GM19023 (cell line): Measurements from ENCODE around the gene SGSM1.

Experiments
- ATAC-seq: cut with Tn5 transposase; IDR thresholded peaks from one replicate; pipeline ENCODE4 v1.9.1; 2021; ENCODE audit warnings: mild to moderate bottlenecking, moderate library complexity; ENCODE audit not compliant: unreplicated experiment

Gene SGSM1

DNA sequence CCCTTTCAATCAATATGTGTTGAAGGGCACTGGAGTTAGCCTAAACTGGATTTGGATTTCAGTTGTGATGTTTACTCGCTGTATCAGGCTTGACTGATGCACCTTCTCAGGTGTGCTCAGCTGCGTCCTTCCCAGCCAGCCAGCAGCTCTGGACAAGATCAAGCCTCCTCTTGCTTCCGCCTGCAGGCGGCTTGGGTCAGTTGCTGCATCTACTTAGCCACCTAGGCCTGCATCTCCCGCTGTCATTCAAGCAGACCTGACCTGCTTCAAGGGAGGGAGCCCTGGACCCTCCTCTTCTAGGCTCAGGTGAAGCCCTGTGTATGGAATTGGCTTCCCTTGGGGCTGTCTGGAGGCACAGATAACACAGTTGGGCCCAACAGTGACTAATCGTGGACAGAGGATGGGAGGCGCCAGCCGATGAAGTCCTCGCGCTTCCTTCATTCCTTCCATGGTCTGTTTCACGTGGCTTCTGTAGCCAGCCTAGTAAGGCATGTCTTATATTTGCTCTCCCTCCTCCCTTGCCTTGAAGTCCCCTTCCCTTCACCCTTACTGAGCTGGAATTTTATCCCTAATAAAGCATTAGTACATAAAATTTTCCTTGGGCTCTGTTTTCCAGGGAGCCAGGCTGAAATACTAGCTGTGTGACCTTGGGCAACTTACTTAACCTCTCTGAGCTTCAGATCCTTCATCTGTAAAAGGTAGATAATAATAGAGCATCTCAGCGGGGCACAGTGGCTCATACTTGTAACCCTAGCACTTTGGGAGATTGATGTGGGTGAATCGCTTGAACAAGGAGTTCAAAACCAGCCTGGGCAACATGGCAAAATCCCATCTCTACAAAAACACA is 142.6 kb downstream of the SGSM1 start:
- ATAC-seq = no peak

DNA sequence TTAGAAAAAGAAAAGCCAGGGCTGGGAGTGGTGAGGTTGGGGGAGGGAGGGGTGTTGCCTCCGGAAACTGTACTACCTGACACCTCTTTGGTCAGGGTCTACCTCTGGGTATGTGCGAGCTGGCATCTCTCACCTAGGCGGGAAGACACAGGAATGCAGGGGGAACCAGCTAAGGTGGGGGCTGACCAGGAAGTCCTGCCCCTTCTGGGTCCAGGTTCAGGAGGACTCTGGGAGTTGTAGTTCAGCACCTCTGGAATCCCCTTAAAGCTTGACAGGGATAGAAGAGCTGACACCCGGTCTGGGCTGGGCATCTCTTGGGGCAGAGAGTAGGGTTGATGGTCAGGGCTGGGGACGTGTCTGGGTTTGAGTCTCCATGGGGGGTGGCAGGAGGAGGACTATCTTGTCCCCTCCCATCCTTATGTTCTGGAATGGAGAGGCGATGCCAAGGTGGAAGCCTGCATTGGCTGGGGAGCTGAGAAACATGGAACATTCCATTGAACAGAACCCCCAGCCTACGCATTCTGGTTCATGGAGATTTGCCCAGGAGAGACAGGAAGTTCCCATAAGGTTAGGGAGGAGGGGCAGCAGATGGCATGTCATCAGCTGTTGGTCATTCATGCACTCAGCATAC is 144.4 kb downstream of the SGSM1 start:
- no peak for ATAC-seq

- ATAC-seq = peak; percentile 79
These were observed 146.2 kb downstream of the SGSM1 start, which contains the start of gene KIAA1671 for GRCh38 chr22:24951942-24952836. TSS of gene KIAA1671 (plus strand) at chr22:24952716. CDS start at chr22:25028000, 75,284 bp downstream.

DNA sequence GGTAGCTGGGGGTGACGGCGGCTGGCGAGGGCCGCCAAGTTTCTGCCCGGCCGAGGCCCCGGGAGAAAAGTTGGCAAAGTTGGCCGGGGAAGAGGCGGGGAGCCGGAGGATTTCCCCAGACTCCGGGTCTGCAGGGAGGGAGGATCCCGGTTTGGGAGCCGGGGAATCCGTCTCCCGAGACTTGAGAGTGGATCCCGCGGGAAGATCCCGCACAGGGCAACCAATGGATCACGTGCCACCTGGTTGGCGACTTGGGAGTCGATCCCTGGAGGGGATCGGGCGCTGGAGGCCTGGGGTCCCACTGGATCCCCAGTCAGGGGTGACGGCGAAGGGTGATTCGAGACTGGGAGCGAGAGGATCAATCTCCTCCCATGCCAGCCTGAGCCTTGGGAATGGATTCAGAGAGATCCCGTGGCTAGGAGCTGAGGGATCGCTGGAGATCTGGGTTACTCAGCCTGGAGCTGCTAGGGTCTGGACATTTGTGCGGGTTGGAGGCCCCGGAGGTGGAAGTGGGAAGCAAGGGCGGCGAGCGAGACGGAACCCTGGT is 146.9 kb downstream of the SGSM1 start:
- ATAC-seq = no peak

DNA sequence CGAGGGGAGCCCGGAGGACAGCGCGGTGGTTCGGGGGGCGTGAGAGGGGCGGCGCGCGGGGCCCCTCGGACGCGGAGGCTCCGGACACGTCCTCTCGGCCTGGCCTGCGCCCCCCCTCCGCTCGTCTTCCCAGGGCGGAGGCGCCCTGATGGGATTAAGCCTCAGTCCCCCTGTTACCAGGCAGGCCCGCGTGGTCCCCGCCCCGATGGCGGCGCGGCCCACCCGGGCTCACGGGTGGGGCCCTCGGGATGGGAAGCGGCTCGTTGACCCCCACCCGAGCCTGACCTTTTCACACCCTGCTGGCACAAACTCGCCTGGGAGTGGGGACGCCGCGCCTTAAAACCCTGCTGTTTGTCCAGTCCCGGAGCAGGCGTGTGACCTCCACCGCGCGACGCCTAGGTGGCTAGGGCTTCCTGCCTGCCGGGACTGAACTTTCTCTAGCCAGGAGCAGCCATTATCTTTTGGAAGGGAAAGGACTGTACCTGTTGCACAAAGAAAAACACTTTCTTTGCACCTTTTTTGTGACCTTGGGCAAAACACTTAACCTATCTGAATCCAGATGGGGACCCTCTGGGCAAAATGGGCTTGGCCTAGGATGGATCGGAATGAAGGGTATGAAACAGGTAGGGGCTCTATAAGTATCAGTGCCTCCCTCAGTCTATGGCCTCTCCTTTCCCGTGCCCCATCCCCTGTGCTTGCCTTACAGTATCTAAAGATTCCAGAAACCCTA is 147.5 kb downstream of the SGSM1 start:
- no peak for ATAC-seq

GRCh38 chr22:24954114-24954463 is 148.1 kb downstream of the SGSM1 start:
- ATAC-seq = no peak

- ATAC-seq = no peak
These were observed 148.8 kb downstream of the SGSM1 start for GRCh38 chr22:24954856-24955255.

GRCh38 chr22:24957043-24957442 is 151.0 kb downstream of the SGSM1 start:
- no peak for ATAC-seq

GRCh38 chr22:24961217-24961844 is 155.3 kb downstream of the SGSM1 start:
- no peak for ATAC-seq

DNA sequence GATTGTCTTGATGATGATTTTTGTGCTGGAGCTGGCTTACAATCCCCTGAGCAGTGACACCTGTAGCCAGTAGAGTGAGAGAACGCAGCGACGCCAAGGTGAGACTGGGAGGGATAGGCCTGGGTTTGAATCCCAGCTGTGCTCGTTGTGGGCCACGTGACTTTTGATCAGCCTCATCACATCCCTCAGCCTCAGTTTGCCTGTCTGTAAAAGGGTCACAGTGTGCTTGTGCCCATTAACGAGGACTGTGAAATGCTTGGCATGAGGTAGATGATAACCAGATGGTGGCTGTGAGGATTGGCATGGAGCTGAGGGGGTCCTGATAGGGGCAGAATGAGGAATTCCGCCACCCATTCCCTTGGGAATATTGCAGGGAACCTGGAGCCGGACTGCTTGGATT is 156.1 kb downstream of the SGSM1 start:
- no peak for ATAC-seq

GRCh38 chr22:24962835-24963234 is 156.8 kb downstream of the SGSM1 start:
- ATAC-seq = no peak

DNA sequence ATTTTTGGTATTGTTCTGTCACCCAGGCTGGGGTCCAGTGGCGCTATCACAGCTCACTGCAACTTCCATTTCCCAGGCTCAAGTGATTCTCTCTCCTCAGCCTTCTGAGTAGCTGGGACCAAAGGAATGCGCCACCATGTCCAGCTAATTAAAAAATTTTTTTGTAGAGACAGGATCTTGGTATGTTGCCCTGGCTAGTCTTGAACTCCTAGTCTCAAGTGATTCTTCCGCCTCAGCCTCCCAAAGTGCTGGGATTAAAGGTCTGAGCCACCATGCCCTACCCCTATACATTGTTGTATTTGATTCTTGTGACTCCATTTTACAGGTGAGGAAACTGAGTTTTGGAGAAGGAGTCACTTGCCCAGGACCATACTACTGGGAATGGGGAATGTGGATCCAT is 158.4 kb downstream of the SGSM1 start:
- ATAC-seq = no peak

DNA sequence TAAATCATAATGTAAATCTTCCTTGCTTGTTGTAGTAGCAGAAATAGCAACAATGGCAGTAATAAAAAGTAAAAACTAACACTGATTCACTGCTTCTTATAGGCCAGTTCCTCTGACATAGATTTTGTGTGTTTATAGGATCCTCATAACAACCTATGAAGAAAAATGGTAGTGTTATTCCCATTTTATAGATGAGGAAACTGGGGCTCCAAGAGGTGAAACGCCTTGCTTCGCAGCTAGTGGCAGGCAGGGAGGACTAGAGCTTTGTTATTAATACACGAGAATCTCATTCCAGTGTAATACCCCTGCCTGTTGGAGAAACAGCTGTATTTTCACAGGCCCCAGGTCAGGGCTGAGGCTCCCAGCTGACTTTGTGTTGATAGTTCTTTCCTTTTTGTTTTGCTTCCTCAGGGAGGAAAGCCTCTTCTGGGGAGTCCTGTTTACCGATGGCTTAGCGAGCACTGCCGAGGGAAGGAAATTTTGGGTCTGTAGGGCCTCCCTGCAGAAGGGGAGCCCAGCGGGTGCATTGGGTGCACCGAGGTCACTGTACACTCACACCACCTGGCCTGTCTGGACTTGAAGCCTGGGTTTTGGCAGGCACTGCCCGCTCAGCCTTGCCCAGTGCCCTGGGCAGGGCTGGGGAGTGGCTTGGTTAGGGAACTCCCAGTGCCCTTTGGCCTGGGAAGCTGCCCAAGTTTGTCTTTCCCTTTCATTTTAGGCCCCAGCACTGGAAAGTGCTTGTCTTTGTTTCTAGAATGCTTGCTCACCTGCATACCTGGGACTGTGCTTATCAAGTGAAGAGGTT is 160.0 kb downstream of the SGSM1 start:
- no peak for ATAC-seq

- ATAC-seq = no peak
These were observed 162.1 kb downstream of the SGSM1 start for GRCh38 chr22:24968066-24968561.

GRCh38 chr22:24969560-24970301 is 163.7 kb downstream of the SGSM1 start:
- ATAC-seq = no peak

GRCh38 chr22:24972369-24972768 is 166.4 kb downstream of the SGSM1 start:
- ATAC-seq = no peak

- ATAC-seq = no peak
These were observed 167.9 kb downstream of the SGSM1 start for GRCh38 chr22:24973872-24974271.

- no peak for ATAC-seq
These were observed 169.2 kb downstream of the SGSM1 start for GRCh38 chr22:24975125-24975640.
